IMR-90 (cell line): ENCODE results near the gene TNFRSF11A. TPM values are rescaled to one million over a fixed set of nuclear protein-coding genes. Genes with fewer than 3 reads are reported as not detected.

Experiments used
- ATAC-seq: fragments of 200-7000 bp; cut with Tn5 transposase; 2 replicates; pipeline ENCODE4 v1.9.1; 2020; ENCODE audit warnings: low read depth, mild to moderate bottlenecking, moderate library complexity
- BruUV-seq: library from RNA; stranded (reverse); fragments of 400-500 nt; replicated peaks from 2 replicates; lab custom pipeline; 2021; lab: Mats Ljungman, UMichigan
- CTCF ChIA-PET: fragments of 300-600 bp; formaldehyde crosslinking; extraction: SDS; loops from one replicate; lab custom pipeline; 2021; ENCODE audit warnings: antibody characterized with exemption; lab: Yijun Ruan, JAX
- POLR2A ChIA-PET: fragments of 300-600 bp; sonication (Branson Sonifier 250); formaldehyde crosslinking; loops from one replicate; lab custom pipeline; 2022; ENCODE audit warnings: antibody characterized with exemption; ENCODE audit not compliant: unreplicated experiment; lab: Charles Lee
- DNase-seq: peaks from one replicate; pipeline ENCODE4 v3.0.0; 2013
- H2AFZ ChIP-seq: replicated peaks from 2 replicates; pipeline ENCODE3; 2013; ENCODE audit warnings: low read length, mild to moderate bottlenecking; ENCODE audit not compliant: poor library complexity
- H2AK5ac ChIP-seq: 2 replicates; pipeline ENCODE4 v1.6.1; 2013; ENCODE audit warnings: low read depth, low read length, inconsistent platforms
- H2AK9ac ChIP-seq: replicated peaks from 2 replicates; pipeline ENCODE3; 2013; ENCODE audit warnings: mild to moderate bottlenecking, low read depth, low read length, moderate library complexity; ENCODE audit not compliant: poor library complexity
- H2BK120ac ChIP-seq: 2 replicates; pipeline ENCODE4 v1.6.1; 2013; ENCODE audit warnings: low read depth, low read length, inconsistent platforms
- H2BK15ac ChIP-seq: 3 replicates; pipeline ENCODE4 v1.6.1; 2013; ENCODE audit warnings: low read depth, low read length, inconsistent platforms
- H2BK20ac ChIP-seq: 2 replicates; pipeline ENCODE4 v1.6.1; 2013; ENCODE audit warnings: low read depth, mild to moderate bottlenecking, inconsistent platforms, low read length, moderate library complexity
- H2BK5ac ChIP-seq: 2 replicates; pipeline ENCODE4 v1.6.1; 2013; ENCODE audit warnings: mild to moderate bottlenecking, low read depth, low read length, inconsistent platforms; ENCODE audit not compliant: poor library complexity, severe bottlenecking
- H3K14ac ChIP-seq: replicated peaks from 2 replicates; pipeline ENCODE4 v1.6.1; 2013; ENCODE audit warnings: low read depth, low read length, inconsistent platforms
- H3K18ac ChIP-seq: 2 replicates; pipeline ENCODE4 v1.6.1; 2013; ENCODE audit warnings: low read depth, low read length, control low read depth
- H3K23ac ChIP-seq: 2 replicates; pipeline ENCODE4 v1.6.1; 2013; ENCODE audit warnings: low read depth, low read length, inconsistent platforms
- H3K27ac ChIP-seq: 2 replicates; pipeline ENCODE4 v1.5.1; 2013; ENCODE audit warnings: mild to moderate bottlenecking, control low read depth, low read length; ENCODE audit not compliant: insufficient read depth
- H3K27me3 ChIP-seq: 2 replicates; pipeline ENCODE4 v1.6.1; 2013; ENCODE audit warnings: low read length; ENCODE audit not compliant: control insufficient read depth, insufficient read depth
- H3K36me3 ChIP-seq: 2 replicates; pipeline ENCODE4 v1.6.1; 2013; ENCODE audit warnings: low read length, mixed read lengths; ENCODE audit not compliant: control insufficient read depth, insufficient read depth
- H3K4ac ChIP-seq: 2 replicates; pipeline ENCODE4 v1.6.1; 2013; ENCODE audit warnings: low read depth, low read length, inconsistent platforms
- H3K4me1 ChIP-seq: 2 replicates; pipeline ENCODE4 v1.6.1; 2013; ENCODE audit warnings: low read length, mixed read lengths; ENCODE audit not compliant: control insufficient read depth, insufficient read depth
- H3K4me2 ChIP-seq: 2 replicates; pipeline ENCODE4 v1.6.1; 2013; ENCODE audit warnings: low read depth, mild to moderate bottlenecking, control low read depth, low read length, moderate library complexity
- H3K4me3 ChIP-seq: 2 replicates; pipeline ENCODE4 v1.5.1; 2013; ENCODE audit warnings: low read depth, mild to moderate bottlenecking, control low read depth, low read length, moderate library complexity; ENCODE audit not compliant: insufficient read depth
- H3K56ac ChIP-seq: 2 replicates; pipeline ENCODE4 v1.6.1; 2013; ENCODE audit warnings: low read length, inconsistent platforms; ENCODE audit not compliant: insufficient read depth; ENCODE audit errors: extremely low read depth
- H3K79me1 ChIP-seq, 2 experiments: 2 replicates each; pipeline ENCODE4 v1.6.1; 2013; ENCODE audit warnings: low read length in 2 of 2, inconsistent platforms in 1 of 2, low read depth in 1 of 2
- H3K9ac ChIP-seq: 2 replicates; pipeline ENCODE4 v1.6.1; 2013; ENCODE audit warnings: low read depth, low read length, control low read depth
- H3K9me1 ChIP-seq: 2 replicates; pipeline ENCODE4 v1.6.1; 2013; ENCODE audit warnings: low read length, inconsistent platforms; ENCODE audit not compliant: insufficient read depth
- H3K9me3 ChIP-seq: 2 replicates; pipeline ENCODE4 v1.6.1; 2013; ENCODE audit warnings: low read length; ENCODE audit not compliant: control insufficient read depth, insufficient read depth
- H4K20me1 ChIP-seq: 2 replicates; pipeline ENCODE4 v1.6.1; 2013; ENCODE audit warnings: low read length, inconsistent platforms; ENCODE audit not compliant: insufficient read depth
- H4K5ac ChIP-seq: 2 replicates; pipeline ENCODE4 v1.6.1; 2013; ENCODE audit warnings: mild to moderate bottlenecking, low read depth, low read length, control low read depth
- H4K8ac ChIP-seq, 2 experiments: 2 replicates each; pipeline ENCODE4 v1.6.1; 2013; ENCODE audit warnings: low read depth in 2 of 2, low read length in 2 of 2, control low read depth in 1 of 2, inconsistent platforms in 1 of 2
- H4K91ac ChIP-seq: 2 replicates; pipeline ENCODE4 v1.6.1; 2013; ENCODE audit warnings: low read depth, low read length, inconsistent platforms; ENCODE audit not compliant: insufficient read depth
- BHLHE40 ChIP-seq: fragments of 150-350 bp; IDR thresholded peaks from 2 replicates; pipeline ENCODE4 v1.6.1; 2016; ENCODE audit warnings: mild to moderate bottlenecking, low read depth, low read length
- CEBPB ChIP-seq: IDR thresholded peaks from 2 replicates; pipeline ENCODE4 v1.6.1; 2012; ENCODE audit warnings: low read depth, low read length, improper control_type of control experiment
- CHD1 ChIP-seq: IDR thresholded peaks from 2 replicates; pipeline ENCODE4 v1.6.1; 2012; ENCODE audit warnings: low read depth, low read length, improper control_type of control experiment
- CTCF ChIP-seq: conservative IDR thresholded peaks from 2 replicates; pipeline ENCODE4 v1.5.1; 2012; ENCODE audit warnings: mild to moderate bottlenecking, low read depth, low read length, improper control_type of control experiment
- ELK1 ChIP-seq: fragments of 150-350 bp; IDR thresholded peaks from 2 replicates; pipeline ENCODE4 v1.6.1; 2016; ENCODE audit warnings: low read depth, mild to moderate bottlenecking, low read length, moderate library complexity, borderline replicate concordance
- FOS ChIP-seq: fragments of 150-350 bp; IDR thresholded peaks from 2 replicates; pipeline ENCODE4 v1.6.1; 2016; ENCODE audit warnings: low read depth, low read length
- MAFK ChIP-seq: IDR thresholded peaks from 2 replicates; pipeline ENCODE4 v1.6.1; 2012; ENCODE audit warnings: low read depth, low read length, improper control_type of control experiment
- MAZ ChIP-seq: IDR thresholded peaks from 2 replicates; pipeline ENCODE4 v1.6.1; 2012; ENCODE audit warnings: low read depth, mild to moderate bottlenecking, low read length, improper control_type of control experiment, moderate library complexity, borderline replicate concordance
- MXI1 ChIP-seq: IDR thresholded peaks from 2 replicates; pipeline ENCODE4 v1.6.1; 2012; ENCODE audit warnings: low read depth, mild to moderate bottlenecking, low read length, moderate library complexity, borderline replicate concordance
- NFE2L2 ChIP-seq: fragments of 150-350 bp; IDR thresholded peaks from 2 replicates; pipeline ENCODE4 v1.6.1; 2016; ENCODE audit warnings: low read depth, mild to moderate bottlenecking, low read length
- RAD21 ChIP-seq: IDR thresholded peaks from 2 replicates; pipeline ENCODE4 v1.6.1; 2012; ENCODE audit warnings: low read length, improper control_type of control experiment
- RCOR1 ChIP-seq: IDR thresholded peaks from 2 replicates; pipeline ENCODE4 v1.6.1; 2012; ENCODE audit warnings: mild to moderate bottlenecking, low read length, improper control_type of control experiment; ENCODE audit not compliant: insufficient replicate concordance
- RFX5 ChIP-seq: IDR thresholded peaks from 2 replicates; pipeline ENCODE4 v1.8.0; 2012; ENCODE audit warnings: low read depth, mild to moderate bottlenecking, low read length, moderate library complexity
- SMC3 ChIP-seq: fragments of 150-350 bp; IDR thresholded peaks from 2 replicates; pipeline ENCODE4 v1.6.1; 2016; ENCODE audit warnings: low read depth, mild to moderate bottlenecking, antibody characterized with exemption, low read length, moderate library complexity
- USF2 ChIP-seq: fragments of 150-350 bp; IDR thresholded peaks from 2 replicates; pipeline ENCODE4 v1.6.1; 2017; ENCODE audit warnings: mild to moderate bottlenecking, antibody characterized with exemption, low read length, low read depth
- WGBS, 2 experiments: methylation state at CpG; one replicate each; pipeline versions ENCODE4 v1.1.5 to v1.1.7; 2013; ENCODE audit warnings: missing lambda C conversion rate in 2 of 2; ENCODE audit not compliant: insufficient read length in 1 of 2; ENCODE audit errors: extremely low coverage in 2 of 2; 5-methylcytosine and 5-hydroxymethylcytosine counted together
- dilution Hi-C: fragments of 300-500 bp; cut with HindIII; formaldehyde crosslinking; loops from one replicate; pipeline ENCODE4 v1.14.3; 2018; ENCODE audit warnings: low sequenced_read_pairs; ENCODE audit not compliant: unreplicated experiment
- in situ Hi-C: fragments of 300-500 bp; cut with MboI; formaldehyde crosslinking; loops from 3 replicates; pipeline ENCODE4 v1.14.3; 2019; ENCODE audit warnings: low sequenced_read_pairs, inconsistent platforms, mixed read lengths
- intact Hi-C: fragments of 100-400 bp; cut with micrococcal nuclease; formaldehyde crosslinking; loops from 2 replicates; pipeline ENCODE4 v1.10.0; 2022
- polyA plus RNA-seq, 3 experiments: library from polyadenylated mRNA; depleted of rRNA; stranded (reverse); fragments of >200 nt; gene quantifications; 2 replicates each; pipeline ENCODE4 v1.2.3, GENCODE V29; 2012; ENCODE audit warnings: low replicate concordance in 1 of 3
- total RNA-seq: library from RNA; depleted of rRNA; stranded (reverse); fragments of >200 nt; gene quantifications from 2 replicates; pipeline ENCODE4 v1.2.3, GENCODE V29; 2012

Gene TNFRSF11A
- total and polyA plus RNA-seq, 2 of the 4 experiments (the other 2 are of a cell fraction): under 0.01 TPM; not detected in 1

GRCh38 chr18:62301322-62301721 lies 23.8 kb upstream of the TNFRSF11A start:
- Histone ChIP-seq H2BK20ac (no peak overlapping the region), H3K9ac (no peak overlapping the region), H4K8ac (no peak overlapping the region), H4K91ac (no peak overlapping the region), H3K18ac (no peak overlapping the region), H4K20me1 (no peaks in the 10 kb centered on the region), H3K14ac (no peak overlapping the region), H3K4ac (no peak overlapping the region), H3K36me3 (peaks cover 4% of the 10 kb centered on the region; the same call in 1 of the 2 replicates), H3K79me1 (no peaks in the 10 kb centered on the region), H3K9me3 (no peaks in the 10 kb centered on the region), H3K4me3 (no peak overlapping the region), H3K9me1 (no peaks in the 10 kb centered on the region; the same call in 1 of the 2 replicates), H2BK5ac (no peak overlapping the region), H2AK9ac (no peak overlapping the region), H3K23ac (no peak overlapping the region), H4K5ac (no peak overlapping the region), H3K4me1 (no peaks in the 10 kb centered on the region), H3K27ac (no peak overlapping the region), H2BK15ac (no peak overlapping the region), H2BK120ac (no peak overlapping the region), H3K56ac (no peak overlapping the region), H3K4me2 (no peak overlapping the region), H2AFZ (no peak overlapping the region), H2AK5ac (no peak overlapping the region), H3K27me3 (no peaks in the 10 kb centered on the region)
- ATAC-seq (no peak), DNase-seq (no peak)
- ChIA-PET POLR2A (no interaction called here), CTCF (no interaction called here)
- BruUV-seq: no TSS peak
- WGBS, 2 experiments: no CpG with 5 or more reads among the region's 1 CpG
- dilution Hi-C loops: no loop called here
- in situ Hi-C loops: no loop called here
- intact Hi-C loops: no loop called here
- TF ChIP-seq MAFK: no peak
- TF ChIP-seq NFE2L2: no peak
- no peak for TF ChIP-seq SMC3
- TF ChIP-seq CEBPB: no peak
- TF ChIP-seq MAZ: no peak
- TF ChIP-seq CHD1: no peak
- no peak for TF ChIP-seq FOS
- no peak for TF ChIP-seq ELK1
- no peak for TF ChIP-seq USF2
- no peak for TF ChIP-seq MXI1
- TF ChIP-seq BHLHE40: no peak
- TF ChIP-seq RFX5: no peak
- no peak for TF ChIP-seq CTCF
- TF ChIP-seq RCOR1: no peak
- no peak for TF ChIP-seq RAD21
